Measurements from ENCODE around the gene SCRN3.

DNA sequence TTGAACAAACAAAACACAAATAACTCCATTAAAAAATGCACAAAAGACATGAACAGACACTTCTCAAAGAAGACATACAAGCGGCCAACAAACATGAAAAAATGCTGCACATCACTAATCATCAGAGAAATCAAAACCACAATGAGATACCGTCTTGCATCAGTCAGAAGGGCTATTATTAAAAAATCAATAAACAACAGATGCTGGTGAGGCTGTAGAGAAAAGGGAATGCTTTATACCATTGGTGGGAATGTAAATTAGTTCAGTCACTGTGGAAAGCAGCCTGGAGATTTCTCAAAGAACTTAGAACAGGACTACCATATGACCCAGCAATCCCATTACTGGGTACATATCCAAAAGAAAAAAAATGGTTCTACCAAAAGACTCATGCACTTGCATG, 53.5 kb downstream of the SCRN3 start:
- TF ChIP-seq, protein P1, sequence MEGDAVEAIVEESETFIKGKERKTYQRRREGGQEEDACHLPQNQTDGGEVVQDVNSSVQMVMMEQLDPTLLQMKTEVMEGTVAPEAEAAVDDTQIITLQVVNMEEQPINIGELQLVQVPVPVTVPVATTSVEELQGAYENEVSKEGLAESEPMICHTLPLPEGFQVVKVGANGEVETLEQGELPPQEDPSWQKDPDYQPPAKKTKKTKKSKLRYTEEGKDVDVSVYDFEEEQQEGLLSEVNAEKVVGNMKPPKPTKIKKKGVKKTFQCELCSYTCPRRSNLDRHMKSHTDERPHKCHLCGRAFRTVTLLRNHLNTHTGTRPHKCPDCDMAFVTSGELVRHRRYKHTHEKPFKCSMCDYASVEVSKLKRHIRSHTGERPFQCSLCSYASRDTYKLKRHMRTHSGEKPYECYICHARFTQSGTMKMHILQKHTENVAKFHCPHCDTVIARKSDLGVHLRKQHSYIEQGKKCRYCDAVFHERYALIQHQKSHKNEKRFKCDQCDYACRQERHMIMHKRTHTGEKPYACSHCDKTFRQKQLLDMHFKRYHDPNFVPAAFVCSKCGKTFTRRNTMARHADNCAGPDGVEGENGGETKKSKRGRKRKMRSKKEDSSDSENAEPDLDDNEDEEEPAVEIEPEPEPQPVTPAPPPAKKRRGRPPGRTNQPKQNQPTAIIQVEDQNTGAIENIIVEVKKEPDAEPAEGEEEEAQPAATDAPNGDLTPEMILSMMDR (IDR thresholded peaks at IDR 0.05; ENCODE audit: poor library complexity) = no peak
- no peak for TF ChIP-seq EZH2 (IDR thresholded peaks at IDR 0.05; ENCODE audit: borderline replicate concordance)
- no peak for TF ChIP-seq EZH2phosphoT487 (IDR thresholded peaks at IDR 0.05; ENCODE audit: low read depth, severe bottlenecking, unreplicated experiment)

Data from hepatocyte (in vitro differentiated cells).